ENCODE measurements around the gene CBLN3. TPM values are rescaled to one million over a fixed set of nuclear protein-coding genes. Genes with fewer than 3 reads are reported as not detected.

The CBLN3 gene
- total RNA-seq, 1 donor from 2014 or later: 5.2 TPM

DNA sequence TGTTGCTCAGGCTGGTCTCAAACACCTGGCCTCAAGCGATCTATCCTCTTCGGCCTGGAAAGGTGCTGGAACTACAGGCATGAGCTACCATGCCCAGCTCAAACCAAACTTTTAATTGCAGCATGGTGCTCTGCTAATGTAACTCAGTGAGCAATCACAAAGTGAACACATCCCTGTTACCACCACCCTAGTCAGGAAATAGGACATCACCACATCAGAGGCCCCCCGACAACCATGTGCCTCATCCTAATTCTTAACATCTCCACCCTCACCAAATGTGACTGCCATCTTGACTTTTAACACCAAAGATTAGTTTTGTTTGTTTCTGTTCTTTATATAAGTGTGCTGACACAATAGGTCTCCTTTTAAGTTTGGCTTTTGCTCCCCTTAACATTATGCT, 35.9 kb upstream of the CBLN3 start:
- Mint-ChIP-seq H3K4me3 (ENCODE audit: unreplicated experiment) (no peak overlapping the region), H3K36me3 (ENCODE audit: low read depth) (peaks cover 2% of the 10 kb centered on the region), H3K27me3 (ENCODE audit: low read depth) (no peaks in the 10 kb centered on the region), H3K27ac (ENCODE audit: unreplicated experiment) (no peak overlapping the region), H3K9me3 (ENCODE audit: low read depth) (peaks cover 14% of the 10 kb centered on the region), H3K4me1 (ENCODE audit: low read depth) (no peaks in the 10 kb centered on the region)
- TF ChIP-seq, protein P1, sequence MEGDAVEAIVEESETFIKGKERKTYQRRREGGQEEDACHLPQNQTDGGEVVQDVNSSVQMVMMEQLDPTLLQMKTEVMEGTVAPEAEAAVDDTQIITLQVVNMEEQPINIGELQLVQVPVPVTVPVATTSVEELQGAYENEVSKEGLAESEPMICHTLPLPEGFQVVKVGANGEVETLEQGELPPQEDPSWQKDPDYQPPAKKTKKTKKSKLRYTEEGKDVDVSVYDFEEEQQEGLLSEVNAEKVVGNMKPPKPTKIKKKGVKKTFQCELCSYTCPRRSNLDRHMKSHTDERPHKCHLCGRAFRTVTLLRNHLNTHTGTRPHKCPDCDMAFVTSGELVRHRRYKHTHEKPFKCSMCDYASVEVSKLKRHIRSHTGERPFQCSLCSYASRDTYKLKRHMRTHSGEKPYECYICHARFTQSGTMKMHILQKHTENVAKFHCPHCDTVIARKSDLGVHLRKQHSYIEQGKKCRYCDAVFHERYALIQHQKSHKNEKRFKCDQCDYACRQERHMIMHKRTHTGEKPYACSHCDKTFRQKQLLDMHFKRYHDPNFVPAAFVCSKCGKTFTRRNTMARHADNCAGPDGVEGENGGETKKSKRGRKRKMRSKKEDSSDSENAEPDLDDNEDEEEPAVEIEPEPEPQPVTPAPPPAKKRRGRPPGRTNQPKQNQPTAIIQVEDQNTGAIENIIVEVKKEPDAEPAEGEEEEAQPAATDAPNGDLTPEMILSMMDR (IDR thresholded peaks at IDR 0.05): no peak
- DNase-seq (ENCODE audit: low spot score): no peak

DNA sequence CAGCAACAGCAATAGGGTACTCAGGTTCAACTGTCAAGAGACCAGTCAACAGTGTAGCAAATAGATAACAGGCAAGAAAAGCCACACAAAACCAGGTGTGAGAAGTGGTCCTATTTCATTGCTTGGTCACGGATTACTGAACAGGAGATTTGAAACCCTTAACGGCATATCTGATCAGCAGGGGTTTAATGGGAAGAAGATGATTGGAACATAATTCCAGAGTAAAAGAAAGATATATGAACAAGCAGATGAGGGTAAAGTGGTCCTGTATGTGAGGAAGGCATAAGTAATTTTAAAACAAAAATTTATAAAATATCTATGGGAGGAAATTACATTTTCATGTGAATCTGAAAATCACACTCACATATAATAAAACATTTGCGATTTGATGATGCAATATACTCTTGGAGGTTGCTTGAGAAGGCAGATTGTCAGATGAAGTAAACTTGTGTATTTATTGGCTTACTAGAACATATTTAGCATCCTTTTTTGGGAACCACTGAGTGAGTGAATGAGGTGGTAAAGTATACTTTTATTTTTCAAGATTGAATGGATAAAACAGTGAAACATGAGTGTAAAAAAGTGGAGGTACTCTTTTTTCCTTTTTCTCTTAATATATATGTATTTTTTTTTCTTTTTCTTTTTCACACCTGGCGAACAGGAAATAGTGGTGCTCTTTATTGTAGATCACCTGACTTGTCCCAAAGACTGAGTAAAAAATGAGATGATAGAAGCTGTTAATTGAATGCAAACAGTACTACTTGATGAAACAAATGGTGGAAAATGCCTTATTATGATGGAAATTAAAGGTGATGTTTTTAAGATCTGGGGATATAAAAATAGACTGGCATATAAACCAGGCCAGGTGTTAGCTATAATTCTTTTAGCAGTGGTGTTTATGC, 34.7 kb upstream of the CBLN3 start:
- H3K36me3 Mint-ChIP-seq (ENCODE audit: low read depth): peaks cover 2% of the 10 kb centered on the region
- no peaks in the 10 kb centered on the region for H3K4me1 Mint-ChIP-seq (ENCODE audit: low read depth)
- H3K4me3 Mint-ChIP-seq (ENCODE audit: unreplicated experiment): no peak overlapping the region
- H3K27ac Mint-ChIP-seq (ENCODE audit: unreplicated experiment): no peak overlapping the region
- no peak for DNase-seq (ENCODE audit: low spot score)
- H3K27me3 Mint-ChIP-seq (ENCODE audit: low read depth): no peaks in the 10 kb centered on the region
- H3K9me3 Mint-ChIP-seq (ENCODE audit: low read depth): peaks cover 11% of the 10 kb centered on the region
- TF ChIP-seq, protein P1 (IDR thresholded peaks at IDR 0.05): no peak

DNA sequence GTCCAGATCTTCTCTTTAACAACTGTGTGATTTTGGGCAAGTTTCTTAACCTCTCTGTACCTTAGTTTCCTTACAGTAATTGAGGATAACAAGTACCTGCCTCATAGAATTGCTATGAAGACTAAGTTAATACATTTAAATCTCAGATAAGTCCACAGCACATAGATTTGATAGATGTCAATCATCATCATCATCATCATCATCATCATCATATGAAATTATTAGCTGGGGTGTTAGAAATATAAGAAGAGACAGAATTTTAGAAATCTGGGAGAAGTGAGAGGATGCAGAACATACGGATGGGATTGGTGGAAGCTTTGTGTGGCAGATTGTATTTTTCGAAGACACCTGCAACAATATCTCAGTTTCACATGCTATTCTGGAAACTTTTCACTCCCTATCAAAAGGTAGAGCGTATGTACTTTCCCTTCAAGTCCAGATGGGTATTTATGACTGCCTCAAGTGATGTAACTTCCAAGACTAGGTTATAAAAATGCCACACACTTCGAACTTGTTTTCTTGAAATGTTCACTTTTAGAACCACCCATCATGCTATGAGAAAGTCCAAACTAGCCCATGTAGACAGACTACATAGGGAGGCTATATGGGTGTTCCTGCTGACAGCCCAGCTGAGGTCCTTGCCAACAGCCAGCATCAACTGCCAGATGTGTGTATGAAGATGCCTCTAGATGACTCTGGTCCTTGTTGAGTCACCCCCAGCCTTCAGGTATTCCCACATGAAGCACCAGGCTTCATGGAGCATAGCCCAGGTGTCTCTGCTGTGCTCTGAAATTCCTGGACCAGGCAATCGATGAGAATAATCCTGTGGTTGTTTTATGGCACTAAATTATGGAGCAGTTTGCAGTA, 33.8 kb upstream of the CBLN3 start:
- Mint-ChIP-seq H3K36me3 (ENCODE audit: low read depth) (peaks cover 2% of the 10 kb centered on the region), H3K4me3 (ENCODE audit: unreplicated experiment) (no peak overlapping the region), H3K9me3 (ENCODE audit: low read depth) (peaks cover 11% of the 10 kb centered on the region), H3K27ac (ENCODE audit: unreplicated experiment) (no peak overlapping the region), H3K4me1 (ENCODE audit: low read depth) (no peaks in the 10 kb centered on the region), H3K27me3 (ENCODE audit: low read depth) (no peaks in the 10 kb centered on the region)
- DNase-seq (ENCODE audit: low spot score): no peak
- TF ChIP-seq, protein P1 (IDR thresholded peaks at IDR 0.05): no peak

DNA sequence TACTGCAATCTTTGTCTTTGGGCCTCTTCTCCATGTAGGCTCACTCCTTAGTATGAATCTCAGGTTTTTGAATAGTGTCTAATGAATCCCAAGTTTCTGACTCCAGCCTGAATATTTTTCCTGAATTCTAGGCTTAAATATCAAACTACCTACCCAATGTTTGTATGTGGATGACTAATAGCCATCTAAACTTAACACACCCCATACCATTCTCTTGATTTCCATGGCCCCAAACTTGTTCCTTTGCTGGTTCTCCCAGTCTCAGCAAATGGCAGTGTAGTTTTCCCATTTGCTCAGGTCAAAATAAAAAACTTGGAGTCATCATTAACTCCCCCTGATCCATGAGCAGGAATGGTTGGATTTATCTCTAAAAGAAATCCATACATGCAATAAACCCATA, 31.9 kb upstream of the CBLN3 start:
- Mint-ChIP-seq H3K27ac (ENCODE audit: unreplicated experiment) (no peak overlapping the region), H3K4me3 (ENCODE audit: unreplicated experiment) (no peak overlapping the region), H3K9me3 (ENCODE audit: low read depth) (peaks cover 19% of the 10 kb centered on the region), H3K36me3 (ENCODE audit: low read depth) (peaks cover 8% of the 10 kb centered on the region), H3K4me1 (ENCODE audit: low read depth) (no peaks in the 10 kb centered on the region), H3K27me3 (ENCODE audit: low read depth) (no peaks in the 10 kb centered on the region)
- no peak for DNase-seq (ENCODE audit: low spot score)
- TF ChIP-seq, protein P1 (IDR thresholded peaks at IDR 0.05): no peak

DNA sequence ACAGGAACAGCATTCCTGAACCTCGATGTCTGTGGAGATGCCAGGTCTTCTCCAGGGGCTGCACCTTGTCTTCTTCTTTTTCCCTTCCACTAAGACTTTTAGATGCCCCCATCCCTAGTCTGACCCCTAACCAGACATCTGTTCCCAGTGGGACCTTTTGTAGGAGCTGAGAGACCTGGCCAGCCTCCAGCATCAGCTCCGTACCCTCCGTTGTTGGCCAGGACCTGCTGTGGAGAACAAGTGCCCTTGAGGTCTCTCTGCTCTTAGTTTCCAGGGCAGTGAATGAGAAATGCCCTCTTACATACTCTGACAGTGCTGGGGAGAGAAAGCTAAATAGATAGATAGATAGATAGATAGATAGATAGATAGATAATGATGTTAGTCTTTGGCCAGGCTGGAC, 29.9 kb upstream of the CBLN3 start:
- DNase-seq (ENCODE audit: low spot score): no peak
- Mint-ChIP-seq H3K9me3 (ENCODE audit: low read depth) (peaks cover 19% of the 10 kb centered on the region), H3K27ac (ENCODE audit: unreplicated experiment) (no peak overlapping the region), H3K27me3 (ENCODE audit: low read depth) (no peaks in the 10 kb centered on the region), H3K4me1 (ENCODE audit: low read depth) (no peaks in the 10 kb centered on the region), H3K36me3 (ENCODE audit: low read depth) (peaks cover 13% of the 10 kb centered on the region), H3K4me3 (ENCODE audit: unreplicated experiment) (no peak overlapping the region)
- TF ChIP-seq, protein P1 (IDR thresholded peaks at IDR 0.05): no peak
